Amniotic epithelial cell (primary cell): ENCODE data around the gene ERN1.
"Not testable (repeated sequence)": the region's sequence is repeated elsewhere in the genome, so short reads cannot be mapped to it uniquely, and the experiment has no call there.

Experiments used
- DNase-seq: peaks from one replicate; pipeline ENCODE4 v3.0.0-alpha.2; 2010; ENCODE audit warnings: low read depth

ERN1 gene

GRCh38 chr17:64129765-64130558, at the start of gene ERN1:
Gene ERN1, minus strand, starts transcription at chr17:64130144. Its CDS starts 115 bp downstream, at chr17:64130029.
- peak; percentile 86 for DNase-seq

DNA sequence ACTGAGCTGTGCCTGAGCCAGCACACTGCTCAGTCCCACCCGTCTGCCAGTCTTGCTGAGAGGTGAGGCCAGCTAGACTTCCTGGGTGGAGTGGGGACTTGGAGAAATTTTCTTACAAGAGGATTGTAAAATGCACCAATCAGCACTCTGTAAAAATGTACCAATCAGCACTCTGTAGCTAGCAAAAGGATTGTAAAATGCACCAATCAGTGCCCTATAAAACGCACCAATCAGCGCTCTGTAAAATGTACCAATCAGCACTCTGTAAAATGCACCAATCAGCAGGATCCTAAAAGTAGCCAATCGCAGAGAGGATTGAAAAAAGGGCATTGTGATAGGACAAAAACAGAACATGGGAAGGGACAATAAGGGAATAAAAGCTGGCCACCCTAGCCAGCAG, 49.1 kb upstream of the ERN1 start:
- not testable (repeated sequence) for DNase-seq

GRCh38 chr17:64178011-64178825, 48.3 kb upstream of the ERN1 start:
- peak; percentile 88 for DNase-seq

DNA sequence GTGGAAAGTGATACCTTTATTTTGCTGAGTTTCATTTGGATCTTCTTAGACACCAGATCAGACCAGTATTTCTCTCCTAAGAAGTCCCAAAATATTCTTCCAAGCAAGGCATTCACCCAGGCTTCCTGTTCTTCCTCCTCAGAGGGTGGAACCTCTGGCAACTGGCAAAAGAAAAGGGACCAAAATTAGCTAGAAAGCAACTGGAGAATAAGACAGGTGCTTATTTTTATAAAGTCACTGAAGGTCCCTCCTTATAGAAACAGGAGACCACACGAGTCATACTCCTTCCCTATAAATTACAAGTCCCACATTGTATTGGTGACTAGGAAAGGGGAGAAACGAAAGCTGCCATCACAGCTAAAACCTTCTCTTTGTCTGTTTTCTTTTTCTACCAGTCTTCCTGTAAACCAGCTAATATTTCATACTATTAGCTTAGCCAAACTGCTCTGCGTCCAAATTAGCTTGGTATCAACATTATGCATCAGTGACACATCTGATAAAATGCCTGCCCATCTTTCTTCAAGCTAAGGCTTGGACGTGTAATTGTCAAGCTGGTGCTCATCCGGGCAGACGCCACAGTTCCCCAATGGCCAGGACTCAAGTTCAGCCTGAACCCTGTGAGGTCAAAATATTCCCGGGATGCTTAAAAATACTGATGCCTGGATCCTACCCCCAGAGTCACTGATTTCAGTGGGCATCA, 47.5 kb upstream of the ERN1 start:
- no peak for DNase-seq

GRCh38 chr17:64176556-64176955, 46.6 kb upstream of the ERN1 start:
- DNase-seq = no peak

GRCh38 chr17:64174686-64175456, 44.9 kb upstream of the ERN1 start:
- peak; percentile 65 for DNase-seq

DNA sequence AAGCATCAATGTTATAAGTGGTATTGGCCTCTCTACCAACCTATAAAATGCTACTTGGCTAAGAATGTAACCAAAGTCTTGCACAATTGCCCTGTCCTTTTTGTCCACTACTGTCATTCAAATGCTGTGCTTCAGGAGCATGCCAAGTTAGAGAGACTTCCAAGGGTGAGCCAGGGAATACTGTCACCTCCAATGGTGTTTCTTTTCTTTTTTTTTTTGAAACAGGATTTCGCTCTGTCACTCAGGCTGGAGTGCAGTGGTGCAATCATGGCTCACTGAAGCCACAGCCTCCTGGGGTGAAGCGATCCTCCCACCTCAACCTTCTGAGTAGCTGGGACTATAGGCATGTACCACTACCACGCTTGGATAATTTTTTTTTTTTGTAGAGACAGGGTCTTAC, 43.7 kb upstream of the ERN1 start:
- no peak for DNase-seq

DNA sequence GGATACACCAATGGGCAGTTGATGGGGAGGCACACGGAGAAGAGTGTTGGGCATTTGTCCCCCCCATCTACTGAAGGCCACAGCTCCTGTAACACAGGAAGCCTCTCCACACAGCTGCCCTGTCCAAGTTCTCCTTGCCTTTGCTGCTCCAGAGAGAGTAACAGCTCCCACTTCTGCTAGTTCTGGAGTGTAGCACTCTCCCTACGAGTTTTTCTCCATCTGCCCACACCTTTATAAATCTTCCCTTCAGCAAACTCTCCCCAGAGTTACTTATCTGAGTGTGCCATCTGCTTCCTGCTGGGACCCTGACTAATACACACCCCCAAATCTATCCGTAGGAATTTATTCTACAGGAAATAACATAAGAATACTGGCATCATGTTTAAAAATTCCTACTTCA, 42.6 kb upstream of the ERN1 start:
- DNase-seq = no peak

DNA sequence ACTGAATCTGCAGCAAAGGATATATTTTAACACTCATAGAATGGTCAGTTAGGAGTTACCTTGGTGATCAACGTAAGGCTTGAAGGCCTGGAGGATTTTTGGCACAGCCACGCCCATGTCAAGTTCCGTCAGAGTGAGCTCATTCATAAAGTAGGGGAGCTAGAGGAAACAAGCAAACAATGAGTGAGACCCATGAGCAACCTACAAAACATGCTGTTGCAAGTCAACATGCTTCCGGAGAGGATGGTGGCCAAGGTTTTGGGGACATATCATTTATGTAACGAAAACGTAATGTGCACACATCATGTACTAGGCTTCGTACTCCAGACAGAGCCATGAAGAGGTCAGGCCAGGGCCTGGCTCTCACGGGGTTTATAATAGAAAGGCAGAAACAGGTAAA, 41.1 kb upstream of the ERN1 start:
- DNase-seq = no peak

- DNase-seq = no peak
Observed at GRCh38 chr17:64170286-64170685, 40.3 kb upstream of the ERN1 start.

- not testable (repeated sequence) for DNase-seq
Observed at GRCh38 chr17:64167666-64168065, 37.7 kb upstream of the ERN1 start.

GRCh38 chr17:64166876-64167275, 36.9 kb upstream of the ERN1 start:
- DNase-seq = no peak

- DNase-seq = no peak
Observed at GRCh38 chr17:64165347-64165746, 35.4 kb upstream of the ERN1 start.

GRCh38 chr17:64164596-64165285, 34.8 kb upstream of the ERN1 start:
- DNase-seq = no peak

- no peak for DNase-seq
Observed at GRCh38 chr17:64163468-64163867, 33.5 kb upstream of the ERN1 start.

DNA sequence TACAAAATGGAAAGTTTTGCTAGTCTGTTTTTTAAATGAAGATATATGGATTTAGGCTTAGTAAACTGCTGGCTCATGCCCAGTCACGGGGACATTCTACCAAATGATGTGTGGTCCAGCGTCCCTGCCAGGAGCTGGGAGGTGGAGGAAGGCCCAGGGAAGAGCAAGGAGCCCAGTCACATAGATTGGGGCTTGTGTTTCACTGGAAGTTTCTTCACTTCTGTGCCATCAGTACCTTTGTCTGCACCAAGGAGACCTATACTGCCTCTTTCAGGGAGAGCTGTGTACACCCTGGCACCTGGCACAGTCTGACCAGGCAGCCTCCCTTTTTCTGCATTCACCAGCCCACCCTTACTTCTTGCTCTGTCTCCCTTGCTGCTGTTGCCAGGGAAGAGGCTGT, 32.6 kb upstream of the ERN1 start:
- DNase-seq = no peak

- no peak for DNase-seq
Observed at GRCh38 chr17:64161380-64162176, 31.6 kb upstream of the ERN1 start.

- no peak for DNase-seq
Observed at GRCh38 chr17:64160378-64160777, 30.4 kb upstream of the ERN1 start.

DNA sequence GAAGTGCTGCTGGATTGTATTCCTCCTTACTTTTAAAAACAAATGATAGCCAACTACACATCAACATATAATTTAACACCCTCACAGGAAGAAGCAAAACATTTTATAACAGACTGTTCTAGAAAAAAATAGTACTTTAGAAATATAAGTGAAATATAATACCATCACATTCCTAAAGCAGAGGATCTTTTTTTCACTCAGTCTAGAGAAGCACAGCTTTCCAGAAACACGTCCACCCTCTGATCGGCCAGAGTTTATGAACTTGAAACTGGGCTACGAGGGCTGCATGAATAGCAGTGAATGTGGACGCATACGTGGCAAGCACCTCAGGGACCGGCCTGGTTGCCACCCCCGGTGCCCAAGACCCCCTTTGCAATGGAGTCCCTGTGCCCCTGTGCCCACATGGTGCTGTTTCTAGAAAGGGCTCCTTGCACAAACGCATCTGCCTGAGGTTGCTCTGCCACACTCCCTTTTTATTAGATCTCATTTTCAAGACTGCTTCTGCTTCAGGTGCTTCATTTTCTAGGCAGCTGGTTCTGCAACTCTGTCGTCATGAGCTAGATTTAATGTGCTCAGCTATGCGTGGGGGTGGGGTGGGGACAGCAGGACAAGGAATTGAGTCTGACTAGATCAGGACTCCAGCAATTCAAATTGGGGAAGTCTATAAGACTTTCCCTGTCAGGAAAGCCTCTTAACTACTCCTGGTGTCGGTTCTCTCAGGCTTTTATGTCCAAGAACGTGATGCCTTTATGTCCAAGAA, 29.1 kb upstream of the ERN1 start:
- DNase-seq = no peak

DNA sequence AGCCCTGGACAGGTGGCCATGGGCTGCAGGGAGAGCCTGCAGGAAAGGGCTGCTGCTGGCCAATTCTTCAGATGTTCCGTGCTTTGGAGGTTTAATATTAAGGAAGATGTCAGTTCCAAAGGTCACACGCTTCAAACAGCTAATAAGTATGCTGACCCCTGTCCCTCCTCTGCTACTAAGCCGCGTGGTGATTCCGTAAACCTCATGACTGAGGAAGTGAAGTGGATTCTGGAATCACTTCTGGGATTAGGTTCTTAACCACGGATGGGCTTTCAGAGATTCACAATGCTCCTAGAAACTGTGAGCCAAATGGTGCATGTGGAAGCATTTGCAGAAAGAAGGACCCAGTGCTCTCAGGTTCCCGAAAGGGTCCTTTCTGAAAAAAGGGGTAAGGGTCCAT, 28.5 kb upstream of the ERN1 start:
- DNase-seq = no peak
